Right atrium auricular region (tissue), 2 donors: ENCODE results near the gene RAB28. TPM values are rescaled to one million over a fixed set of nuclear protein-coding genes. Genes with fewer than 3 reads are reported as not detected.
A peak's percentile ranks its signal among the peaks of the same experiment; 100 is the strongest.
"Not testable (repeated sequence)": the region's sequence is repeated elsewhere in the genome, so short reads cannot be mapped to it uniquely, and the experiment has no call there.

ENCODE experiments used
- DNase-seq: peaks from one replicate; pipeline ENCODE4 v3.0.0-alpha.2; 2019; ENCODE audit warnings: low spot score
- H3K27ac ChIP-seq, 2 donors: fragments of 200-600 bp; sonication (generic); 1 replicate in 1 of 2; 2 replicates in 1 of 2; pipeline ENCODE4 v1.5.1; 2016 to 2019
- H3K27me3 ChIP-seq, 2 donors: fragments of 200-600 bp; sonication (generic); one replicate each; pipeline versions ENCODE4 v1.5.1 to v1.6.0; 2017 to 2019
- H3K36me3 ChIP-seq: fragments of 200-600 bp; sonication (generic); one replicate; pipeline ENCODE4 v1.5.1; 2016
- H3K4me1 ChIP-seq, 2 donors: fragments of 200-600 bp; sonication (generic); one replicate each; pipeline versions ENCODE4 v1.5.1 to v1.6.0; 2017 to 2019
- H3K4me3 ChIP-seq, 2 donors: fragments of 200-600 bp; sonication (generic); 1 replicate in 1 of 2; 2 replicates in 1 of 2; pipeline ENCODE4 v1.5.1; 2017 to 2019; ENCODE audit warnings: mild to moderate bottlenecking in 1 of 2, moderate library complexity in 1 of 2
- H3K9me3 ChIP-seq, 2 donors: fragments of 200-600 bp; sonication (generic); one replicate each; pipeline ENCODE4 v1.5.1; 2019
- total RNA-seq, 2 donors: library from RNA; depleted of rRNA; stranded (reverse); fragments of >200 nt; gene quantifications; one replicate each; pipeline ENCODE4 v1.1.0, GENCODE V29; 2016
- TF ChIP-seq, protein P1 (sequence below), 2 donors: fragments of 200-600 bp; sonication (generic); IDR thresholded peaks; one replicate each; pipeline ENCODE4 v1.5.1; 2019; ENCODE audit warnings: antibody characterized with exemption in 2 of 2

The RAB28 gene
- total RNA-seq, 2 donors from 2014 or later = 15.3 to 19.8 TPM

DNA sequence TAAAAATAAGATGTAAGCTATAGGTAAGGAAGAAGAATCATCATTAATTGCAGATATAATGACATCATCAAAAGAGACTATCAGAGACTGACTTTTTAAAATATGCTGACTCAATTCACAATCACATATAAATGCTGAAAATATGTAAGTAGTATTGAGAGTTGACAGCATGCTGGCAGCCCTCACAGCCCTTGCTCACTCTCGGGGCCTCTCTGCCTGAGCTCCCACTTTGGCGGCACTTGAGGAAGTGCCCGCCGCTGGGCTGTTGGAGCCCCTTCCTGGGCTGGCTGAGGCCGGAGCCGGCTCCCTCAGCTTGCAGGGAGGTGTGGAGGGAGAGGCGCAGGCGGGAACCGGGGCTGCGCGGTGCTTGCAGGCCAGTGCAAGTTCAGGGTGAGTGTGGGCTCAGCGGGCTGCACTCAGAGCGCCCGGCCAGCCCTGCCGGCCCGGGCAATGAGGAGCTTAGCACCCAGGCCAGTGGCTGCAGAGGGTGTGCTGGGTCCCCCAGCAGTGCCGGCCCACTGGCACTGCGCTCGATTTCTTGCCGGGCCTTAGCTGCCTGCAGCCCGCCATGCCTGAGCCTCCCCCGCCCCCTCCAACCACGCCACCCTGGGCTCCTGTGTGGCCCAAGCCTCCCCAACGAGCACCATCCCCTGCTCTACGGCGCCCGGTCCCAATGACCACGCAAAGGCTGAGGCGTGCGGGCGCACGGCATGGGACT is 68.9 kb downstream of the RAB28 start:
- TF ChIP-seq, protein P1, sequence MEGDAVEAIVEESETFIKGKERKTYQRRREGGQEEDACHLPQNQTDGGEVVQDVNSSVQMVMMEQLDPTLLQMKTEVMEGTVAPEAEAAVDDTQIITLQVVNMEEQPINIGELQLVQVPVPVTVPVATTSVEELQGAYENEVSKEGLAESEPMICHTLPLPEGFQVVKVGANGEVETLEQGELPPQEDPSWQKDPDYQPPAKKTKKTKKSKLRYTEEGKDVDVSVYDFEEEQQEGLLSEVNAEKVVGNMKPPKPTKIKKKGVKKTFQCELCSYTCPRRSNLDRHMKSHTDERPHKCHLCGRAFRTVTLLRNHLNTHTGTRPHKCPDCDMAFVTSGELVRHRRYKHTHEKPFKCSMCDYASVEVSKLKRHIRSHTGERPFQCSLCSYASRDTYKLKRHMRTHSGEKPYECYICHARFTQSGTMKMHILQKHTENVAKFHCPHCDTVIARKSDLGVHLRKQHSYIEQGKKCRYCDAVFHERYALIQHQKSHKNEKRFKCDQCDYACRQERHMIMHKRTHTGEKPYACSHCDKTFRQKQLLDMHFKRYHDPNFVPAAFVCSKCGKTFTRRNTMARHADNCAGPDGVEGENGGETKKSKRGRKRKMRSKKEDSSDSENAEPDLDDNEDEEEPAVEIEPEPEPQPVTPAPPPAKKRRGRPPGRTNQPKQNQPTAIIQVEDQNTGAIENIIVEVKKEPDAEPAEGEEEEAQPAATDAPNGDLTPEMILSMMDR (IDR thresholded peaks at IDR 0.05) = no peak
- Histone ChIP-seq H3K9me3 (no peaks in the 10 kb centered on the region), H3K27ac (peak overlapping the region in 1 of 2 donors; percentile 68), H3K36me3 (no peaks in the 10 kb centered on the region), H3K27me3 (no peaks in the 10 kb centered on the region), H3K4me3 (no peak overlapping the region), H3K4me1 (peaks cover 0 to 37% of the 10 kb centered on the region in 2 donors)
- DNase-seq = no peak

DNA sequence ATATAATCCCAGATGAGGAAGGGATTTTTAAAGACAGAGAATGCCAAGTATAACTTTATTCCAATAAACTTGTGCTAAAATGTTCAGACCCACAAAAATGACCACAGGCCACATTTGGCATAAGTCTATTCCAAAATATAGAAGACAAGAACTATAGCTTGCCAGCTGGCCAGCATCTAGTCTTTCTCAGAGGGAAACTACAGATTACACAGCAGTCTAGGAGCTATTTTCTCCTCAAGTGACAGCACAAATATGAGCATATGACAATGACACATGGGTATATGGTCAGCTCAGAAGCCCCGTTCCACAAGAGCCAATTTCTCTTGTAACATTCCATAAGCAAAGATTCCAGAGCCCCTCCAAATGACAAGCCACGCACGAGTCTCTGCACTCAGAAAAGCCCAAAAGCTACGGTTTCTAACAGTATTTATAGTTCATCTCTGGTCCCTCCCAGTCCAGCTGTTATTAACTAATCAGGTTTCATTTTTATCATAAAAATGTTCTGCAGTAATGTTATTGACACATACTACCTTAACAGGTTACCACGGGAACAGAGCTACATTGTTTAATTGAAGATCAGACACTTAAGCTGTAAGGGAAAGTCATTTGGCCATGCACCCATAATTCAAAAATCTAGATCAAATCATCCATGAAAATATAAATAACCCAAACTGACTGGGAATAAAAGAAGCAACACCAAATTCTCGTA is 70.3 kb downstream of the RAB28 start:
- Histone ChIP-seq H3K4me1 (peaks cover 0 to 42% of the 10 kb centered on the region in 2 donors), H3K36me3 (no peaks in the 10 kb centered on the region), H3K4me3 (no peak overlapping the region), H3K27ac (peak overlapping the region; percentile 45 to 68), H3K9me3 (no peaks in the 10 kb centered on the region), H3K27me3 (no peaks in the 10 kb centered on the region)
- TF ChIP-seq, protein P1 (IDR thresholded peaks at IDR 0.05) = no peak
- no peak for DNase-seq

DNA sequence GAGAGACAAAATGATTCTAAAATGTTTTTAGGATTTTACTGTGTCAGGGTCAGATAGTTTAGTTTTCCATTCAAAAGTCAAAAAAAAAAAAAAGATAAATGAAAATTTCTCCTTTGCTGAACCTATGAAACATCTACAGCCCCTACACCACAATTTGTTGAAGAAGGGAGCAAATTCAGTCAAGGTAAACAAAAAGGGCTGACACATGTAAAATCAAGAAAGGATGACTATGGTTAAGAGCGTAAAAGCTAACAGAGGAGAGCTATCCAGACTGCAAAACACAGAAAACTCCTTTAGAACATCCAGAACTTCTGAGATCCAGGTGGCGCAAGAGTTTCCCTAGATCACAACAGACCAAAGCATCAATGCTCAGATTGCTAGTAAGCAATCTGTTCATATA is 72.2 kb downstream of the RAB28 start:
- Histone ChIP-seq H3K27me3 (no peaks in the 10 kb centered on the region), H3K27ac (no peak overlapping the region), H3K9me3 (no peaks in the 10 kb centered on the region), H3K4me3 (no peak overlapping the region), H3K36me3 (no peaks in the 10 kb centered on the region), H3K4me1 (peaks cover 0 to 42% of the 10 kb centered on the region in 2 donors)
- no peak for DNase-seq
- TF ChIP-seq, protein P1 (IDR thresholded peaks at IDR 0.05) = no peak

DNA sequence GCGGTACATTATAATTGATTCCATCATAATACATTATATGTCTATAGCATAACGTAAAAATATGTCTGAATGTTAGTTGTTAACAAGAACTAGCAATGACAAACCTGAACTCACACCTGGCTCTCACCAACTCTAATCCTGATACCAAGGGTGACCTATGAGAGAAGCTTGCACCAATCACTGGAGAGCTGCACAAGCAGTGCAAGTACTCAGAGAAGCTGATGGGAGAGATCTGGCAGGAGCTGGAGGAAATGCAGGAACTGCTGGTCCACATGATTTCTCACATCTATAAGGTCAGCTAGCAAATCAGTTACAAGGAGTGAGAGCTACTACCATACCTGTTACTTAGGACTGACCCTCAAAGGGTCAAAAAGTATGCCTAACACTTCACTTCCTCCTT is 74.8 kb downstream of the RAB28 start:
- Histone ChIP-seq H3K4me3 (no peak overlapping the region), H3K27me3 (no peaks in the 10 kb centered on the region), H3K36me3 (no peaks in the 10 kb centered on the region), H3K9me3 (no peaks in the 10 kb centered on the region), H3K4me1 (peaks cover 0 to 25% of the 10 kb centered on the region in 2 donors), H3K27ac (no peak overlapping the region)
- TF ChIP-seq, protein P1 (IDR thresholded peaks at IDR 0.05) = no peak
- DNase-seq = no peak

DNA sequence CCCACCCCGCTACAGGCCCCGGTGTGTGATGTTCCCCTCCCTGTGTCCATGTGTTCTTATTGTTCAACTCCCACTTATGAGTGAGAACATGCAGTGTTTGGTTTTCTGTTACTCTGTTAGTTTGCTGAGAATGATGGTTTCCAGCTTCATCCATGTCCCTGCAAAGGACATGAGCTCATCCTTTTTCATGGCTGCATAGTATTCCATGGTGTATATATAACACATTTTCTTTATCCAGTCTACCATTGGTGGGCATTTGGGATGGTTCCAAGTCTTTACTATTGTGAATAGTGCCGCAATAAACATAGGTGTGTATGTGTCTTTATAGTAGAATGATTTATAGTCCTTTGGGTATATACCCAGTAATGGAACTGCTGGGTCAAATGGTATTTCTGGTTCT is 78.0 kb downstream of the RAB28 start:
- H3K4me3 ChIP-seq, DNase-seq, H3K27ac ChIP-seq, H3K36me3 ChIP-seq, H3K9me3 ChIP-seq, H3K27me3 ChIP-seq, H3K4me1 ChIP-seq: not testable (repeated sequence)

DNA sequence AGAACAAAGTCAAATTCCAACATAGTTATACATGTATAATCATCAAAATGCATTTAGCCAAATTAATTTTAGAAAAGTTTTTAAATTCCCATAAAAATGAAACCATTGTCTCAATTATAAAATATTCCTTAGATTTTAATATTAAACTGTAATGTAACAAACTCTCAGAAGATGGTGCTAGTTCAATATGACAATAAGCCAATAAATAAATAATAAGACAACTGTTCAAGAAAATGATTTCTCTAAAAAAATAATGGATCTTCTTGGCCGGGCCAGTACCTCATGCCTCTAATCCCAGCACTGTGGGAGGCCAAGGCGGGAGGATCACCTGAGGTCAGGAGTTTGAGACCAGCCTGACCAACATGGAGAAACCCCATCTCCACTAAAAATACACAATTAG is 80.3 kb downstream of the RAB28 start:
- H3K4me1 ChIP-seq = no peaks in the 10 kb centered on the region
- TF ChIP-seq, protein P1 (IDR thresholded peaks at IDR 0.05) = no peak
- H3K27me3 ChIP-seq = no peaks in the 10 kb centered on the region
- no peak overlapping the region for H3K27ac ChIP-seq
- no peak overlapping the region for H3K4me3 ChIP-seq
- no peak for DNase-seq
- H3K36me3 ChIP-seq = no peaks in the 10 kb centered on the region
- no peaks in the 10 kb centered on the region for H3K9me3 ChIP-seq
